SK-N-SH (cell line): Measurements from ENCODE around the gene PPP4C. TPM values are rescaled to one million over a fixed set of nuclear protein-coding genes. Genes with fewer than 3 reads are reported as not detected.

ENCODE experiments used
- CTCF ChIA-PET: fragments of 300-600, 350-600 bp; formaldehyde crosslinking; extraction: SDS; loops from one replicate; lab custom pipeline; 2021; lab: Yijun Ruan, JAX
- POLR2A ChIA-PET: fragments of 350-600 bp; sonication (Branson Sonifier 250); formaldehyde crosslinking; extraction: SDS; loops from one replicate; lab custom pipeline; 2020; ENCODE audit warnings: antibody characterized with exemption, inconsistent platforms; lab: Yijun Ruan, JAX
- DNase-seq: peaks from one replicate; pipeline ENCODE4 v3.0.0; 2012
- H2AFZ ChIP-seq: fragments of 200-600 bp; sonication (generic); 2 replicates; pipeline ENCODE4 v1.8.1; 2016; ENCODE audit warnings: antibody characterized with exemption, mild to moderate bottlenecking, low read depth
- H3F3A ChIP-seq: fragments of 200-600 bp; sonication (generic); replicated peaks from 2 replicates; pipeline ENCODE3; 2016; ENCODE audit warnings: antibody characterized with exemption, mild to moderate bottlenecking; ENCODE audit not compliant: insufficient read depth
- H3K27ac ChIP-seq, 2 experiments: fragments of 200-500 bp in 1 of 2; fragments of 200-600 bp in 1 of 2; sonication (Bioruptor generic) in 1 of 2; sonication (generic), shearing (Covaris generic) in 1 of 2; 2 replicates each; pipeline versions ENCODE4 v1.5.1 to v1.6.1; 2014 to 2016; ENCODE audit warnings: low read depth in 2 of 2, inconsistent platforms in 1 of 2, low read length in 1 of 2, mild to moderate bottlenecking in 1 of 2, mixed read lengths in 1 of 2
- H3K27me3 ChIP-seq: fragments of 200-600 bp; sonication (generic), shearing (Covaris generic); 2 replicates; pipeline ENCODE4 v1.6.1; 2016; ENCODE audit warnings: mixed run types; ENCODE audit not compliant: insufficient read depth
- H3K36me3 ChIP-seq, 2 experiments: fragments of 200-500 bp in 1 of 2; fragments of 200-600 bp in 1 of 2; sonication (Bioruptor generic) in 1 of 2; sonication (generic) in 1 of 2; replicated peaks in 1 of 2; 2 replicates each; pipeline versions ENCODE3 to v1.5.1; 2014 to 2016; ENCODE audit warnings: low read length in 1 of 2, mild to moderate bottlenecking in 1 of 2; ENCODE audit not compliant: insufficient read depth in 2 of 2, control insufficient read depth in 1 of 2
- H3K4me1 ChIP-seq, 2 experiments: fragments of 200-500 bp in 1 of 2; fragments of 200-600 bp in 1 of 2; sonication (Bioruptor generic) in 1 of 2; sonication (generic), shearing (Covaris generic) in 1 of 2; 2 replicates each; pipeline versions ENCODE4 v1.5.1 to v1.6.1; 2014 to 2016; ENCODE audit warnings: low read depth in 1 of 2, low read length in 1 of 2, mixed run types in 1 of 2; ENCODE audit not compliant: insufficient read depth in 2 of 2, control insufficient read depth in 1 of 2
- H3K4me2 ChIP-seq: fragments of 200-600 bp; sonication (generic), shearing (Covaris generic); 2 replicates; pipeline ENCODE4 v1.6.1; 2017; ENCODE audit warnings: mixed run types
- H3K4me3 ChIP-seq, 2 experiments: fragments of 200-500 bp in 1 of 2; fragments of 200-600 bp in 1 of 2; sonication (Bioruptor generic) in 1 of 2; sonication (generic), shearing (Covaris generic) in 1 of 2; 2 replicates each; pipeline versions ENCODE4 v1.5.1 to v1.8.1; 2014 to 2016; ENCODE audit warnings: low read depth in 2 of 2, inconsistent platforms in 1 of 2, low read length in 1 of 2, mild to moderate bottlenecking in 1 of 2, mixed read lengths in 1 of 2, moderate library complexity in 1 of 2
- H3K79me2 ChIP-seq: fragments of 200-600 bp; sonication (generic); 2 replicates; pipeline ENCODE4 v1.8.1; 2017; ENCODE audit warnings: mild to moderate bottlenecking; ENCODE audit not compliant: insufficient read depth
- H3K9ac ChIP-seq: fragments of 200-600 bp; sonication (generic); 2 replicates; pipeline ENCODE4 v1.6.1; 2017; ENCODE audit warnings: mixed run types
- H3K9me2 ChIP-seq: fragments of 200-600 bp; sonication (generic); 2 replicates; pipeline ENCODE4 v1.6.1; 2017; ENCODE audit warnings: mixed run types
- H3K9me3 ChIP-seq: fragments of 200-600 bp; sonication (generic); 2 replicates; pipeline ENCODE4 v1.6.1; 2017; ENCODE audit warnings: mixed run types, mild to moderate bottlenecking, moderate library complexity
- H4K20me1 ChIP-seq: fragments of 200-600 bp; sonication (generic); 2 replicates; pipeline ENCODE4 v1.6.1; 2017; ENCODE audit warnings: mild to moderate bottlenecking, mixed run types; ENCODE audit not compliant: insufficient read depth
- CHD2 ChIP-seq: fragments of 150-350 bp; IDR thresholded peaks from 2 replicates; pipeline ENCODE4 v1.6.1; 2018; ENCODE audit warnings: low read length; ENCODE audit not compliant: partially characterized antibody
- FOSL2 ChIP-seq: IDR thresholded peaks from 2 replicates; pipeline ENCODE4 v1.4.0; 2012; ENCODE audit warnings: low read depth, mild to moderate bottlenecking, moderate library complexity, borderline replicate concordance
- GABPA ChIP-seq: IDR thresholded peaks from 2 replicates; pipeline ENCODE4 v1.4.0; 2012; ENCODE audit warnings: low read depth, mild to moderate bottlenecking
- JUND ChIP-seq: IDR thresholded peaks from 2 replicates; pipeline ENCODE4 v1.4.0; 2012
- NRF1 ChIP-seq: IDR thresholded peaks from 2 replicates; pipeline ENCODE4 v1.6.1; 2012; ENCODE audit warnings: low read depth, mild to moderate bottlenecking, low read length
- RCOR1 ChIP-seq: fragments of 150-350 bp; IDR thresholded peaks from 2 replicates; pipeline ENCODE4 v1.6.1; 2017; ENCODE audit warnings: antibody characterized with exemption, low read length
- RFX5 ChIP-seq: IDR thresholded peaks from 2 replicates; pipeline ENCODE4 v1.6.1; 2012; ENCODE audit warnings: mild to moderate bottlenecking, improper control_type of control experiment, low read length
- WGBS: methylation state at CpG from one replicate; pipeline ENCODE4 v1.1.6; 2017; ENCODE audit warnings: low lambda C conversion rate; 5-methylcytosine and 5-hydroxymethylcytosine counted together
- polyA plus RNA-seq, 3 experiments: library from polyadenylated mRNA; depleted of rRNA; stranded (reverse); fragments of >200 nt; gene quantifications; 2 replicates each; pipeline ENCODE4 v1.2.3, GENCODE V29; 2012
- TF ChIP-seq, protein P1 (sequence below): IDR thresholded peaks from 2 replicates; pipeline ENCODE4 v1.4.0; 2012; ENCODE audit warnings: low read depth, borderline replicate concordance
- TF ChIP-seq, protein P2 (sequence below): IDR thresholded peaks from 2 replicates; pipeline ENCODE4 v1.4.0; 2012; ENCODE audit warnings: low read depth
- TF ChIP-seq, protein P3 (sequence below): IDR thresholded peaks from 2 replicates; pipeline ENCODE4; 2012

PPP4C gene
- polyA plus RNA-seq, 1 of the 3 experiments (the other 2 are of a cell fraction): 339 TPM

DNA sequence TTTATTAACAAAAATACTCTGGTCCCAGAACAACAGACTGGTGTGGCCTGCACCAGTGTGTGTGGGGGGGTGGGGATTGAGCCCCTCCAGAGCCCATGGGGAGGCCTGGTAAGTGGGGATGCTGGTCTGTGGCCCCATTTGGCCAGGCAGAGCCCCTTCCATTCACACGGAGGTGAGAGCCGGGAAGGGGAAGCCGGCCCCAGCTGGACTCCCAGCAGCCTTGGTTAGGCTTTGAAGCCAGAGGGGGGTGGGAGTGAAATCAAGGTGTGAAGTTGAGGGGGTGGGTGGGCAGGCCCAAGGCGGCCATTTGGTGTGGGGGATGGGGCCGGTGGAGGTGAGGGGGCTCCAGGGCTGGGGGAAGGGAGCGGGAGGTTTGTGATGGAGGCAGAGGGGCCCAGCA lies 10.0 kb downstream of the PPP4C start:
- Histone ChIP-seq H3K36me3 (peaks cover 24 to 39% of the 10 kb centered on the region in 2 experiments), H3K27ac (peak overlapping the region in 1 of 2 experiments; percentile 48; a peak in 1 of 4 replicates), H2AFZ (no peak overlapping the region), H3K9me2 (no peaks in the 10 kb centered on the region), H3K4me2 (no peak overlapping the region), H3K9ac (no peak overlapping the region), H3K79me2 (peaks cover 18% of the 10 kb centered on the region; the same call in 1 of the 2 replicates), H3K9me3 (no peaks in the 10 kb centered on the region), H3F3A (peaks cover 33% of the 10 kb centered on the region), H3K4me1 (peaks cover 5 to 6% of the 10 kb centered on the region in 2 experiments; a peak in 2 of 4 replicates), H3K4me3 (no peak overlapping the region), H4K20me1 (peaks cover 7% of the 10 kb centered on the region), H3K27me3 (no peaks in the 10 kb centered on the region)
- WGBS: 98% methylated on average over 6 of the region's 6 CpGs
- ChIA-PET CTCF (interaction anchor here (1.4 kb wide), 1 partner anchor 28 kb away, joined by 3 read pairs; the partner anchor contains the start of gene GDPD3), POLR2A (interaction anchor here (1.3 to 1.5 kb wide), 2 partner anchors 21 to 25 kb away, joined by 3 to 4 read pairs; partner anchors contain the start of gene ALDOA)
- TF ChIP-seq, protein P1, sequence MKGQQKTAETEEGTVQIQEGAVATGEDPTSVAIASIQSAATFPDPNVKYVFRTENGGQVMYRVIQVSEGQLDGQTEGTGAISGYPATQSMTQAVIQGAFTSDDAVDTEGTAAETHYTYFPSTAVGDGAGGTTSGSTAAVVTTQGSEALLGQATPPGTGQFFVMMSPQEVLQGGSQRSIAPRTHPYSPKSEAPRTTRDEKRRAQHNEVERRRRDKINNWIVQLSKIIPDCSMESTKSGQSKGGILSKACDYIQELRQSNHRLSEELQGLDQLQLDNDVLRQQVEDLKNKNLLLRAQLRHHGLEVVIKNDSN: no peak
- TF ChIP-seq, protein P2, sequence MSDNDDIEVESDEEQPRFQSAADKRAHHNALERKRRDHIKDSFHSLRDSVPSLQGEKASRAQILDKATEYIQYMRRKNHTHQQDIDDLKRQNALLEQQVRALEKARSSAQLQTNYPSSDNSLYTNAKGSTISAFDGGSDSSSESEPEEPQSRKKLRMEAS: no peak
- TF ChIP-seq FOSL2: no peak
- DNase-seq: no peak

DNA sequence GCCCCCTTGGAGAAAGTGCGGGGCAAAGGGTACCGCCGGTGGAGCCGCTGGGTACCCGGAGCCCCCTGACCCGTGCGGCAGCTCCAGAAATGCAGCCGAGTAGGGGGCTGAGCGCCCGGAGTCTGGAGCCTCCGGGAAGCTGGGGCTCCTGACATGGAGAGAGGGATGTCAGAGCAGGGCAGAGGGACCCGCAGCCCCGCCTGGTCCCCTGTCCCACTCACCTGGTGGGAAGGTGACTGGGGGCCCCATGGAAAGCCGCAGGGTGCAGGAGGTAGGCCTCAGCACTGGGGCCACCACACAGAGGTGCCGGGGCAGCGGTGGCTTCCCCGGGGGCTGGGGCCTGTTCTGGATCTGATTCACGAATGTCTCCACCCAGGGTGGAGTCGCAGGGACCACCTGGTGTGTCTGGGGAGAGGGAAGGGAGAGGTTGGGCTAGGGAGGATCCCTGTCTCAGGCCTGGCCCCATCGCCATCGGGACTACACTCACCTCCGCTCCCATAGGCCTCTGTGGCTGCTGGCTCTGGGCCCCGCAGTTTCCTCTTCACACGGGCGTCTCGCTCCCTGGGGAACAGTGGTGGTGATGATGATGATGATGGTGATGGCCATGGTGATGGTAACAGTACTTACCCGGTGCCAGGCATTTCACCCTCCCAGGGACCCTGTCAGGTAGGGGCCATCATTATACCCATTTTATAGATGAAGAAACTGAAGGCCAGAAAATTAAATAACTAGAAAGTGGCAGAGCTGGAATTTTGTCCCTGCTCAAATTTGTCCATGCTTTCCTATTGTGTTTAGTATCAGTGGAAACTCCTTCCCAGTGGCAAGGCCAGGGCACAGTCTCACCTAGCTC lies 10.7 kb downstream of the PPP4C start:
- no peaks in the 10 kb centered on the region for H3K27me3 ChIP-seq
- peaks cover 19 to 33% of the 10 kb centered on the region in 2 experiments for H3K36me3 ChIP-seq
- no peak for TF ChIP-seq JUND
- no peak for TF ChIP-seq NRF1
- TF ChIP-seq, protein P3, sequence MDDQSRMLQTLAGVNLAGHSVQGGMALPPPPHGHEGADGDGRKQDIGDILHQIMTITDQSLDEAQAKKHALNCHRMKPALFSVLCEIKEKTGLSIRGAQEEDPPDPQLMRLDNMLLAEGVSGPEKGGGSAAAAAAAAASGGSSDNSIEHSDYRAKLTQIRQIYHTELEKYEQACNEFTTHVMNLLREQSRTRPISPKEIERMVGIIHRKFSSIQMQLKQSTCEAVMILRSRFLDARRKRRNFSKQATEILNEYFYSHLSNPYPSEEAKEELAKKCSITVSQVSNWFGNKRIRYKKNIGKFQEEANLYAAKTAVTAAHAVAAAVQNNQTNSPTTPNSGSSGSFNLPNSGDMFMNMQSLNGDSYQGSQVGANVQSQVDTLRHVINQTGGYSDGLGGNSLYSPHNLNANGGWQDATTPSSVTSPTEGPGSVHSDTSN: no peak
- TF ChIP-seq CHD2: no peak
- TF ChIP-seq RFX5: no peak
- no peak for TF ChIP-seq RCOR1
- TF ChIP-seq GABPA: no peak
- no peak overlapping the region; a peak in 1 of 4 replicates for H3K27ac ChIP-seq
- peaks cover 11% of the 10 kb centered on the region; the same call in 1 of the 2 replicates for H3K79me2 ChIP-seq
- no peaks in the 10 kb centered on the region for H4K20me1 ChIP-seq
- no peaks in the 10 kb centered on the region for H3K9me3 ChIP-seq
- no peak overlapping the region for H3K4me2 ChIP-seq
- no peak for DNase-seq
- 94% methylated on average over 13 of the region's 27 CpGs for WGBS
- H2AFZ ChIP-seq: no peak overlapping the region
- POLR2A ChIA-PET: interaction anchor here (0.6 to 1.5 kb wide), 2 partner anchors 13 to 21 kb away, joined by 4 read pairs; partner anchors contain the start of gene ALDOA
- no peak overlapping the region for H3K9ac ChIP-seq
- no peaks in the 10 kb centered on the region for H3K9me2 ChIP-seq
- H3F3A ChIP-seq: peaks cover 33% of the 10 kb centered on the region
- peaks cover 5 to 11% of the 10 kb centered on the region in 2 experiments; a peak in 2 of 4 replicates for H3K4me1 ChIP-seq
- H3K4me3 ChIP-seq: no peak overlapping the region
- CTCF ChIA-PET: interaction anchor here (0.7 to 1.1 kb wide), 2 partner anchors 18 to 54 kb away, joined by 3 read pairs; no protein-coding TSS in a partner anchor
